HepG2 (cell line): ENCODE data around the gene ZNF548. TPM values are rescaled to one million over a fixed set of nuclear protein-coding genes. Genes with fewer than 3 reads are reported as not detected.

Experiments used
- ATAC-seq: fragments of 200-7000 bp; cut with Tn5 transposase; 3 replicates; pipeline ENCODE4 v1.9.1; 2020; ENCODE audit warnings: mild to moderate bottlenecking, moderate library complexity
- BruUV-seq: library from RNA; stranded (reverse); fragments of 400-500 nt; replicated peaks from 2 replicates; lab custom pipeline; 2021; lab: Mats Ljungman, UMichigan
- CTCF ChIA-PET: fragments of 300-600 bp; formaldehyde crosslinking; extraction: SDS; loops from one replicate; lab custom pipeline; 2021; ENCODE audit warnings: low total read pairs, inconsistent platforms, low intra/inter-chr PET ratio; lab: Yijun Ruan, JAX
- POLR2A ChIA-PET: fragments of 350-600 bp; sonication (Branson Sonifier 250); formaldehyde crosslinking; loops from one replicate; lab custom pipeline; 2020; ENCODE audit warnings: antibody characterized with exemption, inconsistent platforms; lab: Yijun Ruan, JAX
- DNase-seq: peaks from one replicate; pipeline ENCODE4 v3.0.0-alpha.2; 2015; ENCODE audit warnings: low spot score
- FAIRE-seq: peaks from 3 replicates; lab custom pipeline; 2011; peaks lifted over from hg19 to GRCh38; lab: Jason Lieb, UNC
- H2AFZ ChIP-seq: one replicate; pipeline ENCODE4 v1.6.1; 2011; ENCODE audit warnings: low read length, inconsistent platforms
- H3K27ac ChIP-seq: fragments of 300-600 bp; 3 replicates; pipeline ENCODE4 v1.8.0; 2011; ENCODE audit warnings: mixed run types, mild to moderate bottlenecking, mixed read lengths, low read length, inconsistent platforms; ENCODE audit not compliant: insufficient read depth; ENCODE audit errors: extremely low read length
- H3K27me3 ChIP-seq, 2 experiments: fragments of 200-600 bp in 1 of 2; 2 replicates in 1 of 2; 3 replicates in 1 of 2; pipeline versions ENCODE4 v1.6.0 to v1.8.0; 2011; ENCODE audit warnings: low read length in 2 of 2, mild to moderate bottlenecking in 2 of 2, moderate library complexity in 2 of 2, inconsistent platforms in 1 of 2; ENCODE audit not compliant: insufficient read depth in 2 of 2, control insufficient read depth in 1 of 2
- H3K36me3 ChIP-seq, 2 experiments: fragments of 200-600 bp in 1 of 2; replicated peaks in 1 of 2; 2 replicates in 1 of 2; 3 replicates in 1 of 2; pipeline versions ENCODE4 v1.5.1 to v1.8.0; 2011; ENCODE audit warnings: low read length in 2 of 2, inconsistent platforms in 1 of 2; ENCODE audit not compliant: insufficient read depth in 2 of 2, control insufficient read depth in 1 of 2
- H3K4me1 ChIP-seq: 2 replicates; pipeline ENCODE4 v1.5.1; 2012; ENCODE audit warnings: low read length, inconsistent platforms; ENCODE audit not compliant: insufficient read depth
- H3K4me2 ChIP-seq: 2 replicates; pipeline ENCODE4 v1.6.0; 2011; ENCODE audit warnings: low read depth, low read length, inconsistent platforms
- H3K4me3 ChIP-seq, 3 experiments: fragments of 200-600 bp in 1 of 3; sonication (generic), shearing (Covaris generic) in 1 of 3; replicated peaks in 1 of 3; 2 replicates each; pipeline ENCODE4 v1.5.1; 2011 to 2016; ENCODE audit warnings: low read length in 3 of 3, inconsistent platforms in 2 of 3, low read depth in 2 of 3, mild to moderate bottlenecking in 2 of 3, control low read depth in 1 of 3, mixed read lengths in 1 of 3; ENCODE audit not compliant: insufficient read depth in 1 of 3
- H3K79me2 ChIP-seq: one replicate; pipeline ENCODE4 v1.6.1; 2011; ENCODE audit warnings: low read length, inconsistent platforms; ENCODE audit not compliant: insufficient read depth
- H3K9ac ChIP-seq: 2 replicates; pipeline ENCODE4 v1.6.0; 2011; ENCODE audit warnings: mild to moderate bottlenecking, low read depth, low read length, inconsistent platforms; ENCODE audit not compliant: insufficient read depth
- H3K9me3 ChIP-seq: 2 replicates; pipeline ENCODE4 v1.5.1; 2012; ENCODE audit warnings: mild to moderate bottlenecking, low read length
- H4K20me1 ChIP-seq: 2 replicates; pipeline ENCODE4 v1.6.0; 2011; ENCODE audit warnings: inconsistent platforms, mild to moderate bottlenecking, low read length, moderate library complexity; ENCODE audit not compliant: insufficient read depth
- CBX5 ChIP-seq: sonication (generic); formaldehyde crosslinking; IDR thresholded peaks from 2 replicates; pipeline ENCODE4 v1.4.0; 2020; ENCODE audit warnings: missing genetic modification reagents, borderline replicate concordance
- CEBPG ChIP-seq: IDR thresholded peaks from 2 replicates; pipeline ENCODE4 v1.6.1; 2016
- FOSL2 ChIP-seq: sonication (generic); formaldehyde crosslinking; IDR thresholded peaks from 2 replicates; pipeline ENCODE4 v1.4.0; 2020; ENCODE audit warnings: missing genetic modification reagents
- PHF21A ChIP-seq: sonication (generic); formaldehyde crosslinking; IDR thresholded peaks from 2 replicates; pipeline ENCODE4 v1.5.0; 2020; ENCODE audit warnings: mild to moderate bottlenecking, missing genetic modification reagents
- POGK ChIP-seq: sonication (generic); formaldehyde crosslinking; conservative IDR thresholded peaks from 2 replicates; pipeline ENCODE4 v1.8.0; 2022; ENCODE audit warnings: mild to moderate bottlenecking, moderate library complexity, missing genetic modification reagents
- REL ChIP-seq: sonication (generic); formaldehyde crosslinking; conservative IDR thresholded peaks from 2 replicates; pipeline ENCODE4 v1.8.0; 2022; ENCODE audit warnings: mild to moderate bottlenecking, missing genetic modification reagents, moderate library complexity
- RXRA ChIP-seq: sonication (generic); formaldehyde crosslinking; IDR thresholded peaks from 2 replicates; pipeline ENCODE4 v1.5.1; 2020; ENCODE audit warnings: missing genetic modification reagents
- RXRB ChIP-seq: IDR thresholded peaks from 2 replicates; pipeline ENCODE4 v1.6.1; 2016; ENCODE audit warnings: borderline replicate concordance, missing genetic modification reagents, missing compliant biosample characterization
- SAP130 ChIP-seq: IDR thresholded peaks from 2 replicates; pipeline ENCODE4 v1.6.1; 2016; ENCODE audit warnings: low read depth
- STAG1 ChIP-seq: sonication (generic); formaldehyde crosslinking; IDR thresholded peaks from 2 replicates; pipeline ENCODE4 v1.4.0; 2020; ENCODE audit warnings: missing genetic modification reagents
- TBX2 ChIP-seq: sonication (generic); formaldehyde crosslinking; IDR thresholded peaks from 2 replicates; pipeline ENCODE4 v1.5.0; 2020; ENCODE audit warnings: missing genetic modification reagents, mild to moderate bottlenecking, borderline replicate concordance
- ZFX ChIP-seq: sonication (generic); formaldehyde crosslinking; IDR thresholded peaks from 2 replicates; pipeline ENCODE4 v1.4.0; 2020; ENCODE audit warnings: mild to moderate bottlenecking, low read depth, missing genetic modification reagents, moderate library complexity
- ZGPAT ChIP-seq: IDR thresholded peaks from 2 replicates; pipeline ENCODE4 v1.6.1; 2016; ENCODE audit warnings: mild to moderate bottlenecking
- ZHX1 ChIP-seq: sonication (generic); formaldehyde crosslinking; IDR thresholded peaks from 2 replicates; pipeline ENCODE4 v1.8.1; 2022; ENCODE audit warnings: low read depth, mild to moderate bottlenecking, missing genetic modification reagents
- ZNF296 ChIP-seq: sonication (generic); formaldehyde crosslinking; conservative IDR thresholded peaks from 2 replicates; pipeline ENCODE4 v1.5.0; 2020; ENCODE audit warnings: mild to moderate bottlenecking, missing genetic modification reagents
- ZSCAN12 ChIP-seq: sonication (generic); formaldehyde crosslinking; IDR thresholded peaks from 2 replicates; pipeline ENCODE4 v1.9.0; 2021; ENCODE audit warnings: mild to moderate bottlenecking, missing genetic modification reagents
- WGBS: methylation state at CpG from one replicate; pipeline ENCODE4 v1.1.6; 2017; ENCODE audit warnings: low lambda C conversion rate; 5-methylcytosine and 5-hydroxymethylcytosine counted together
- in situ Hi-C: cut with HindIII; loops from 2 replicates; pipeline ENCODE4 v1.10.0; 2017; ENCODE audit warnings: low pct_unique_long_range_greater_than_20kb; ENCODE audit not compliant: extremely low pct_ligation_motif_present
- intact Hi-C: fragments of 100-400 bp; cut with micrococcal nuclease; formaldehyde crosslinking; loops from one replicate; pipeline ENCODE4 v1.10.0; 2022; ENCODE audit not compliant: unreplicated experiment
- polyA plus RNA-seq, 8 experiments: library from polyadenylated mRNA; depleted of rRNA in 3 of 8; stranded (reverse) in 7 of 8; unstranded in 1 of 8; fragments of >200 nt; fragmentation: Illumina TruSeq in 4 of 8; extraction: Trizol in 4 of 8; gene quantifications; 2 replicates each; pipeline versions ENCODE4 v1.2.1 to v1.2.3, GENCODE V29; 2011 to 2016; ENCODE audit warnings: low read depth in 4 of 8, missing spikeins in 1 of 8, mixed read lengths in 1 of 8; ENCODE audit not compliant: insufficient read depth in 1 of 8
- total RNA-seq, 5 experiments: library from RNA; depleted of rRNA; stranded (reverse); fragments of >200 nt; fragmentation: Illumina TruSeq; extraction: Trizol; gene quantifications; 2 replicates each; pipeline ENCODE4 v1.2.3, GENCODE V29; 2016; ENCODE audit warnings: low read depth in 1 of 5

The ZNF548 gene
- total and polyA plus RNA-seq, 2 of the 13 experiments (the other 11 are each of a cell fraction or from before 2014, with no cell fraction given) = 19.6 to 24.9 TPM

- no peak for TF ChIP-seq ZFX (CRISPR knock-in tag)
- TF ChIP-seq REL (CRISPR knock-in tag) = no peak
- peak; percentile 54 for TF ChIP-seq RXRB (CRISPR knock-in tag)
- 0 out of 2 replicates have a peak, but pooled peaks have one; percentile 13 for TF ChIP-seq SAP130
- TF ChIP-seq CEBPG (CRISPR knock-in tag) = 0 out of 2 replicates have a peak, but pooled peaks have one; percentile 15
- no peak for TF ChIP-seq ZSCAN12 (CRISPR knock-in tag)
- TF ChIP-seq TBX2 (CRISPR knock-in tag) = 0 out of 2 replicates have a peak, but pooled peaks have one; percentile 22
- peak; percentile 70 for TF ChIP-seq RXRA
Observed at GRCh38 chr19:57403737-57404563, 14.3 kb downstream of the ZNF548 start (continued).

GRCh38 chr19:57406516-57407123 is 17.0 kb downstream of the ZNF548 start:
- no peak overlapping the region for H2AFZ ChIP-seq
- H3K4me3 ChIP-seq = no peak overlapping the region; a peak in 1 of 6 replicates
- no peak overlapping the region for H3K27ac ChIP-seq
- no TSS peak for BruUV-seq
- FAIRE-seq = peak; percentile 67
- WGBS = 7% methylated on average over 8 of the region's 8 CpGs
- no peaks in the 10 kb centered on the region for H3K36me3 ChIP-seq
- H3K79me2 ChIP-seq = peaks cover 6% of the 10 kb centered on the region
- POLR2A ChIA-PET = interaction anchor here (0.9 kb wide), 1 partner anchor 17 kb away, joined by 3 read pairs; the partner anchor contains the start of gene ZNF548
- intact Hi-C loops = loop anchor here (1.0 to 10.0 kb wide), 3 partner anchors 28 to 302 kb away; partner anchors contain the start of genes ZNF211 and ZNF749
- CTCF ChIA-PET = no interaction called here
- ATAC-seq = peak; percentile 80
- no peaks in the 10 kb centered on the region for H4K20me1 ChIP-seq
- in situ Hi-C loops = no loop called here
- H3K9ac ChIP-seq = no peak overlapping the region
- peak; percentile 65 for DNase-seq
- H3K9me3 ChIP-seq = no peaks in the 10 kb centered on the region
- peak overlapping the region; percentile 71 for H3K4me2 ChIP-seq
- no peaks in the 10 kb centered on the region for H3K27me3 ChIP-seq
- H3K4me1 ChIP-seq = peaks cover 41% of the 10 kb centered on the region
- no peak for TF ChIP-seq POGK (CRISPR knock-in tag)
- TF ChIP-seq PHF21A (CRISPR knock-in tag) = 0 out of 2 replicates have a peak, but pooled peaks have one; percentile 24
- peak; percentile 57; the same call in 1 of the 2 replicates for TF ChIP-seq CBX5 (CRISPR knock-in tag)
- TF ChIP-seq ZGPAT (CRISPR knock-in tag) = 0 out of 2 replicates have a peak, but pooled peaks have one; percentile 16
- 0 out of 2 replicates have a peak, but pooled peaks have one; percentile 30 for TF ChIP-seq FOSL2 (CRISPR knock-in tag)
- TF ChIP-seq ZFX (CRISPR knock-in tag) = peak; percentile 87
- TF ChIP-seq ZHX1 (CRISPR knock-in tag) = no peak
- peak; percentile 90 for TF ChIP-seq STAG1 (CRISPR knock-in tag)
- TF ChIP-seq ZNF296 = no peak
